Measurements from ENCODE around the gene TMEM121.

Gene TMEM121

DNA sequence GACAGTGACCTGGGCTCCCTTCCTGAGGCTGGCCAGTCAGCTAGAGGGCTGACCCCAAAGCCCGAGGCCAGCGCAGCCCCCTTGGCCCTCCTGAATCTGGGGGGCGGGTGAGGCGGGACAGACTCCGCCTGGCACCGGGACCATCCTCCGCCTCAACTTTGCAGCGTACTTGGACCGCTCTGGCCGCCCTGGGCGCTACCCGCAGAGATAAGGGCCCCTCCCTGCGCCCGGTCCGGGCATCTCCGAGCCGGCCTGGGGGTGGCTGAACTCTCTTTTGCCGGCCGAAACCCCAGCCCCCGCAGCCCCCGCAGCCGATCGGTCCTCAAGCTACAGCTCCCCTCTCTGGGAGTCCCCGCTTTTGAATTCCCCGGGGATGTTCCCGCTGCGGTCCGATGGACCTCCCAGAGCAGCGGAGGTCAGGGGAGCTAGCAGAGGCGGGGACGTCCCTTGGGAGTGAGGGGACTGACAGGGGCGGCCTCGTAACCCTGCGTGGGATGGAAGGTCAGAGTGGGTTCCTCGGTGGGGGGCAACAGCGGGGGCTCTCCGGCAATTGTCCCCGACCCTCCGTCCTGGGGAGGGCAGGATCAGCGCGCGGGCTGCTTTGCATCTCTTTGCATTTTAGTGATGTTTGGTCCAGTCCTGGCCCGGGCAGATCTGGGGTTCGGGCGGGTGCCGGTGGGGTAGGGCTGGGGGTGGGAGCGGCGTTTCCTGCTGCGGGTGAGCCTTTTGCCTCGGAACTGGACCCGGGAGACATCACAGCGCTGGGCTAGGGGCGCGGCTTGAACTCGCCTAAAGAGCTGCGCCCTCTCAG, 40.0 kb upstream of the TMEM121 start, which contains the start of gene CRIP1:
Gene CRIP1, plus strand, starts transcription at position 724 of the 811 bp plus-strand sequence. CDS start 374 bp downstream, outside the sequence.
- H3K4me3 ChIP-seq, result peak within 1 kb of the TSS; percentile 37 to 88 (median 65)
- H3K27ac ChIP-seq, result peak within 1 kb of the TSS; percentile 52 to 99 (median 93)

DNA sequence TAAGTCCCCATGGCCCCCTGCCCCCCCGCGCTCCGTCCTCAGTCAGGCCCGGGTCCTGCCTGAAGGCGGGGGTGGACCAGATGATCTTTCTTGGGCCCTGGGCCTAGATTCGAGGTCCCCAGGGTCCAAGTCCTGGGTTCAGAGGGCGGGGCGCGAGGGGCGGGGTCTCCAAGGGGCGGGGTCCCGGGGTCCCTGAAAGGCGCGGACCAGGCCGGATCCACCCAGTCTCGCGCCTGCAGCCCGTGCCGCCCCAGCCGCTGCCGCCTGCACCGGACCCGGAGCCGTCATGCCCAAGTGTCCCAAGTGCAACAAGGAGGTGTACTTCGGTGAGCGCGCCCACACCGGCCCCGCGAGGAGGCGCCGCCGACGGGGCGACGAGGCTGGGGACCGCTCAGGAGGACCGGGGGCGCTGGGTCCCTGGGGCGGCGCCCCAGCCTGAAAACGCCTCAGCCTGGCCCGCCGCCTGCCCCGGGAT, 39.4 kb upstream of the TMEM121 start:
- H3K4me3 ChIP-seq, result peak overlapping the region; percentile 37 to 88 (median 65)

DNA sequence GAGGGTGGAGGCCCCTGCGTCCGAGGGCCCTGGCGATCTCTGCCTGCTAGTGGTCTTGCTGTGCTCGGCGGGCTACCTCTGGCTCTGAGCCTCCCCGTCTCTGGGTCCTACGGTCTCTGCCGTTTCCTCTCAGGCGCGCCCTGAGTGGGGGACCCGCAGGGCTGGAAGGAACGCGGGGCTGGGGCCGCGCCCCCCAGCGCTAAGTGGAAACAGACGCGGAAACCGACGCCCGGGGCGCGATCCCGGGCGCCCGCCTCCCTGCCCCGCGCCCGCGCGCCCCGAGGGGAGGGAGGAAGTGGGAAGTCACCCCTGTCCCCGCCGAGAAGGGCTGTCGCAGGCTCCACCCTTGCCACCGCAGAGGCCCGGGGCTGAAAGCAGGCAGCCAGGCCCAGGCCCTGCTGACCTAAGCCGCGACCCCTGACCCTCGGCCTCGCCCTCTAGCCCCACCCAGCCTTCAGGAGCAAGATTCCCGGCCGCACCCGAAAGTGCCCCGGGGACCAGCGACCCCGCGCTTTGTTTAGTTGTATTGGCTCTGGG, 38.9 kb upstream of the TMEM121 start:
- peak overlapping the region; percentile 52 to 99 (median 93) for H3K27ac ChIP-seq

More for the DNA sequence above, 39.4 kb upstream of the TMEM121 start:
- H3K27ac ChIP-seq, result peak overlapping the region; percentile 52 to 99 (median 93)

DNA sequence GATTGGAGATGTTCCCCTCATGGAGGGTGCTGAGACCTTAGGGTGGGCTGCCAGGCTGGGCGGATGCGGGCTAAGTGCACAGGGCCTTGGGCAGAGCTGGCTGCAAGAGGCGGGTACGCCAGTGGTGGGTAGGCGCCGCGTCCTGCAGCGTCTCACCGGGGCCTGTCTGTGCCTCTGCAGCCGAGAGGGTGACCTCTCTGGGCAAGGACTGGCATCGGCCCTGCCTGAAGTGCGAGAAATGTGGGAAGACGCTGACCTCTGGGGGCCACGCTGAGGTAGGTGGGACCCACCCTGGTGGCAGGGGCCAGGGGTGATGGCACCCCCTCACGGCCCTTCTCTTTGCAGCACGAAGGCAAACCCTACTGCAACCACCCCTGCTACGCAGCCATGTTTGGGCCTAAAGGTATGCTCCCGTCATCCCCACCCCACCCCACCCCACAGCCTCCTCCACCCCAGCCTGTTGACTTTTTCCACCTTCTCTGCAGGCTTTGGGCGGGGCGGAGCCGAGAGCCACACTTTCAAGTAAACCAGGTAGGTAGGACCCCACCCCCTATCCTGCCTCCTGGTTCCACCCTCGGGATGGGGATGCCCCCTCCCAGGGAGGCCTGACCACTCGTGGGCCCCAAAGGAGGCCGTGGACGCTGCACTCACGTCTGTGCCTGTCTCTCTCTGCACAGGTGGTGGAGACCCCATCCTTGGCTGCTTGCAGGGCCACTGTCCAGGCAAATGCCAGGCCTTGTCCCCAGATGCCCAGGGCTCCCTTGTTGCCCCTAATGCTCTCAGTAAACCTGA, 38.2 kb upstream of the TMEM121 start:
- Histone ChIP-seq H3K27ac (peak overlapping the region; percentile 52 to 99 (median 93)), H3K4me3 (peak overlapping the region; percentile 37 to 88 (median 65))

More for the DNA sequence above, 38.9 kb upstream of the TMEM121 start:
- H3K4me3 ChIP-seq, result peak overlapping the region; percentile 37 to 88 (median 65)

DNA sequence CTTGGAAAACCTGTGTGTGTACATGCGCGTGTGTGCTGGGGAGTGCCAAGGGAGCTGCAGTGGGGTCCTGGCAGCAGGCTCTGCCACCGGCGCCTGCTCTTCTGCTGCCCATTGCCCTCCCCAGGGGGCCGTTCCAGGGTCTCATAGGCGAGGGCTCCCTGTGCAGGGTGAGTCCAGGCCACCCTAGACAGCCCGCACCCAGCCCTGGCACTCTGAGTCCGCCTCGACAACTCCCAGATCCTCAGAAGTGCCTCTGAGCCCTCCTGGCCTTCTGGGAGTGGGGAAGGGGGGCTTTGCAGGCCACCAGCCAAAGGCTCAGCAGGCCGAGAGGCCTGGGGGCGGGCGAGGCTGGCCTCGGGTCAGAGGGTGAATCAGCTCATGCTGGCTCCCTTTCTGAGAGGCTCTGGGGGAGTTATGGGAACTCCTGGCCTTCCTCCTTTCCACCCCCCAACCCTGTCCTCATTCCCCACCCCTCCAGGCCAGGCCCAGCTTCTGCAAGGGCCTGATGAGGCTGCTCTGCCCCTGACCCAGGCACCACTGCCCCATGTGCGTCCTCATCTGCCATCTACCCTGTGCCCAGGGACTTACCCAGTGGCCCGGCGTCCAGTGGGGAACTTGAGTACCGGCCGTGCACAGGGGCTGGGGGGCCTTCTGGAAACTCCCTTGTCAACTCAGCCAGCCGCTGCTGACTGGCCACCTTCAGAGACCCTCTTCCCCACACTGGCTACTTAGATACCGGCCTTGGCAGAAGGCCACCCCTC, 37.4 kb upstream of the TMEM121 start:
- peak overlapping the region; percentile 37 to 88 (median 65) for H3K4me3 ChIP-seq
- H3K27ac ChIP-seq, result peak overlapping the region in 20 of 21 experiments; percentile 52 to 99 (median 94)

DNA sequence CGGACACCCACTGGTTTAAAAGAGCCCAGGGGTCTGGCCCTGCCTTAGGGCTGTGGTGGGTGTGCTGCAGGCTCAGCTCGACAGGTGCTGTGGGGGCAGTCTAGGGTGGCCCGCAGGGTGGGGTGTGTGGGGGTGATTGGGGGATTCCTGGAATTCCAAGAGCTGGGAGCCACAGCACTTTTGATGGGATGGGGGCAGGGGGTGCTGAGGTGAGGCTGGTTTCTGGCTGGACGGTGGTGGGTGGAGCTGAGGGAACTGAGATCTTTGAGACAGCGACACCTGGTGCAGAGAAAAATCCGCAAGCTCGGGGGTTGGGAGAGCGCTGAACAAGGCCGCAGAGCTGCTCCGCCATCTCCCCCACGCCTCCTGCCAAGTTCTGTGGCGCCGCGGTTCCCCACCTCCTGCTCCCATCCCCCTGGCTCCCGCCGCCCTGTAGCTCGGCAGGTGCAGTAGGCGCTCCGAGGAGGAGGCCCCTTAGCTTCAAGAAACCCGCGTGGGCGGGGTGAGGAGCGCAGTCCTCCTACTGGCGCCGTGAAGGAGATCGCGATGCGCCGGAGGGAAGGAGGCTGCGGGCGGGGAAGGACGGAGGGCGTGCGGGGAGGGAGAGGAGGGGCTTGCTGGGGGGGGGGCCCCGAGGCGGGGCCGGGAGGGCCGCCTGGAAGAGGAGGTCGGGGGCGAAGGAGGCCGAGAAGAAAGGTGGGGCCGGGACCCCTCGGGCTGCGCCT, 36.7 kb upstream of the TMEM121 start:
- peak overlapping the region; percentile 77 to 99 (median 93) for H3K27ac ChIP-seq
- peak overlapping the region; percentile 56 to 88 (median 65) for H3K4me3 ChIP-seq

DNA sequence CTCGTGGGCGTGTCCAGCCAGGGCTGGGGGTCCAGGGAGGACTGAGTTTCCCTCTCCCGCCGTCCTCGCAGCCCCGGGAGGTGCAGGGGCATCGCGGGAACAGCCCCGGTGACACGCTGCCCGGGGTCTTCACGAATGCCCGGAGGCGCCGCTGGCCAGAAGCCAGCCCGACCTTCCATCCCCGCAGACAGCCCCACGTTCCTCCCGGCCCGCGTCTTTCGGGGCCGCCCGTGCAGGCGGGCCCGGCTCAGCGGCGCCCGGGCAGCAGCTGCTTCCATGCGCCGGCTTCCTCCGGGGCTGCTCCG, 36.2 kb upstream of the TMEM121 start:
- Histone ChIP-seq H3K4me3 (peak overlapping the region; percentile 56 to 88 (median 65)), H3K27ac (peak overlapping the region; percentile 77 to 99 (median 93))

DNA sequence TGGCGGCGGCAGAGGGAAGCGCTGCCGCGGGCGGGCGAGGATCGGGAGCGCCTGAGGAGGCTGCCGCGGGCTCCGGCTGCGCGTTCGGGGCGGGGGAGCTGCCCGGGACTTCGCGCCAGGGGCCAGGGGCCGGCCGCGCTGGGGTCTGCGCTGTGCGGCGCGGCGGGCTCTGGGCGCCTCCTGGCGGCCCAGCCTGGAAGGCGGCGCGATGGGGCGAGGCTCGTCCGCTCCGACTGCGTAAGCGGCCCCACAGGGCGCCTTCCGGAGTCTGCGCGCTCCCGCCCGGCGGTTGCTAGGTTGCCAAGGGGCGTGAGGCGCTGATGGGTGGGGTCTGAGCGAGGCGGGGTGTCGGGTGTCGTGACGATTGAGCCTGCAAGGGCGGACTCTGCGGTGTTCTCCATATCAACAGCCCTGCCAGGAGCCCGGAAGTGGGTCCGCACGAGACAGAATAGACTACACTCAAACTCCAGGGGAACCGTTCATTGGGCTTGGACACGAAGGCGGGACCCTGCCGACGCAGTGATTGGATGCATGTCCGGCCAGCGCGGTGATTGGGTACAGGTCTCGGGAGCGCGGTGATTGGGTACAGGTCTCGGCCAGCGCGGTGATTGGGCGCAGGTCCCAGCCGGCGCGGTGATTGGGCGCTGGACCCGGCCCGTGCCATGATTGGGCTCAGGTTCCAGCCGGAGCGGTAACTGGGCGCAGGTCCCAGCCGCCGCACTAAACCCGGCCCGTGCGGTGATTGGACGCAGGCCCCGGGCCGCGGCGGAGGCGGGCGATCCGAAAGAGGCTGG, 35.6 kb upstream of the TMEM121 start, which contains the start of gene TEDC1:
Gene TEDC1, plus strand, starts transcription at position 675 of the 794 bp plus-strand sequence. CDS start 130 bp downstream, outside the sequence.
- Histone ChIP-seq H3K27ac (peak within 1 kb of the TSS; percentile 77 to 99 (median 93)), H3K4me3 (peak within 1 kb of the TSS; percentile 56 to 89 (median 76))

DNA sequence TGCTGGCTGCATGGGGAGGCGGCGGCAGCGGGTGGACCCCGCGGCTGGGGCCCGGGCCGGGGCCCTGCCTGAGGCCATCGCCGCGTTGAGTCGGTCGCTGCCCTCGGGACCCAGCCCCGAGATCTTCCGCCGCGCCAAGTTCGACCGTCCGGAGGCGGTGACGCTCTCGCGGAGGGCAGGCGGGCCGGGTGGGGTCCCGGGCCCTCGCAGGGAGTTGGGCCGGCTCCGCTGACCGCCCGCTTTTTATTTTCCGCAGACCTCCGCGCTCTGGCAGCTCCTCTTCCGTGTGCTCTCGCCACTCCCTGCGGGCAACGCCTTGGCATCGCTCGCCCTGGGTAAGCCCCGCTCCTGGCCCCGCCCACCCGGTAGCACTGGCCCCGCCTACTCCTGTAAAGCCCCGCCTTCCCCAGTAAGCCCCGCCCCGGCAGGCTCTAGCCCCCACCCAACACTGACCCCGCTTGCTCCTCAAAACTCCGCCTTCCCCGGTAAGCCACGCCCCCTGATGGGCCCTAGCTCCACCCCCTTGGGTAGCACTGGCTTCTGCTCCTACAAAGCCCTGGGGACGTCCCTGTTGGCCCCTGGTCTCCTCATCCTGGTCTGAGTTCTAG, 34.9 kb upstream of the TMEM121 start:
- H3K4me3 ChIP-seq, result peak overlapping the region; percentile 47 to 89 (median 76)
- H3K27ac ChIP-seq, result peak overlapping the region; percentile 55 to 99 (median 86)

DNA sequence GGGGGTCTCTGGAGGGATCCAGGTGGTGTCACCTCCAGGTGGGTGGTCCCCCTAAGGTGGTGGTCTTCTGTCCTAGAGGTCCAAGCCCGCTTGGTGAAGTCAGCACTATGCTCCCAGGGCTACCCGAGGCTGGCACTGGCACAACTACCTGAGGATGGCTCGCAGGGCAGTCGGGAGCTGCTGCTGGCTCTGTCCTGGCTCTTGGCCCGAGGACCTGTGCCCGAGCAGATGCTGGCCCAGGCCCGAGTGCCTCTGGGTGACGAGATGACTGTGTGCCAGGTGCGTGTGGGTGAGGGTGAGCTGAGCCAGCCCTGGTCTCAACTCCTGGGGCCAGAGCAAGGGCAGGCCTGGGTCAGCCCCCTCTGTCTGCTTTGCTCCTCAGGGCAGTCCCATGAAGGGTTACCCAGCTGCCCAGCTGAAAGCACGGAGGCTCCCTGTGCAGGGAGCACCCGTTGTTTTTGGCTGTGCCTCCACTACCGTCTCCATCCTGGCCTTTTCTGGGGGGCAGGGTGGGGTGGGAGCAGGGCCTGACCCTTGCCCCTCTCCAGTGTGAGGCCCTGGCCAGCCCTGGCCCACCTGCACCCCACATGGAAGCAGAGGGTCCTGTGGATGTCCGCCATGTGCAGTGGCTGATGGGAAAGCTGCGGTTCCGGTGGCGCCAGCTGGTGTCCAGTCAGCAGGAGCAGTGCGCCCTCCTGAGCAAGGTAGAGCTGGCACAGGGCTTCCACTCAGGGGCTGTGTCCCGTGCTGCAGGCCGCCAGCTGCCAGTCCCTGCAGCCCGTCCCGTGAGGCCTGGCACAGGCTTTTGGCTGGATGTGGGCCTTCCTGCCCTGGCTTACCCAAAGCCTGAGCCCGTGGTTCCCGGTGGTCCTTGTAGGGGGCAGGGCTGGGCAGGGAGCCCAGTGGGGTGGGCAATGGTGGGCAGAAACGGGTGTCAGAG, 34.1 kb upstream of the TMEM121 start:
- peak overlapping the region in 3 of 7 experiments; percentile 47 to 76 (median 75) for H3K4me3 ChIP-seq
- peak overlapping the region in 1 of 21 experiments; percentile 91 for H3K27ac ChIP-seq

DNA sequence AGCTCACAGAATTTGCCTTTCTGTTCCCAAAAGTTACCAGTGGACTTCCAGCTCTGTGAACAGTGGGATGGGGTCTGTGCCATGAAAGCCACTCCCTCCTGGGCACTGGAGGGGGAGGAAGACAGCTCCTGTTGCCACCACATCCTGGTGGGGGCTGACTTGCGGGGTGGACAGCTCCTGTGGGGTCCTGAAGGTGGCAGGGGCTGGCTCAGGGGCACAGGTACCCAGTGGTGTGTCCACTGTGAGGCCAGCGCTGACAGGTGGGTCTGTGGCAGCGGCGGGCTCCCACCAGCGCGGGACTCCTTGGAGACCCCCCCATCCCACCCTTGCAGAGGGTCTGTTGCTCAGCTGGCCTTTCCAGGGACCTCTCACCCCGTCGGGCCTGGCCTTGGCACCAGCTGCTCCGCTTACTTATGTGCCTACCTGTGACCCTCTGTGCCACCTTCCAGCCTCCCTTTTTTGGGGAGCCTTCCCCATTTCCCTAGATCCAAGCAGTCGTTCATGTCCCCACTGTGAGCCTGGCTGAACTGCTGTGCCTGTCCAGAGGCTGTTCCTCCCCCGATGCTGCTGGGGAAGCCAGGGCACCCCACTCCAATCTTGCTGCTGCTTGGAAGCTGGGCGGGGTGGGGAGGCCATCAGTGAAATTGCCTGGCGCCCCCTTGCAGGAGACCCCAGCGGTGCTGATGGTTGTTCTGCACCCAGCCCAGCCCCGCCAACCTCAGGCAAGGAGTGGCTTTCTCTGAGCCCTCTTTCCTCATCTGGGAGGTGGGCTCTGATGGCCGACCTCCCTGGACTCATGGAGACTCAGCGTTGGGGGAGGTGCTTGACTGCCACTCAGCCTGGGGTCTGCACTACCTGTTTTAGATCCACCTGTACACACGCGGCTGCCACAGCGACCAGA, 33.2 kb upstream of the TMEM121 start:
- Histone ChIP-seq H3K27ac (no peak overlapping the region), H3K4me3 (no peak overlapping the region)

DNA sequence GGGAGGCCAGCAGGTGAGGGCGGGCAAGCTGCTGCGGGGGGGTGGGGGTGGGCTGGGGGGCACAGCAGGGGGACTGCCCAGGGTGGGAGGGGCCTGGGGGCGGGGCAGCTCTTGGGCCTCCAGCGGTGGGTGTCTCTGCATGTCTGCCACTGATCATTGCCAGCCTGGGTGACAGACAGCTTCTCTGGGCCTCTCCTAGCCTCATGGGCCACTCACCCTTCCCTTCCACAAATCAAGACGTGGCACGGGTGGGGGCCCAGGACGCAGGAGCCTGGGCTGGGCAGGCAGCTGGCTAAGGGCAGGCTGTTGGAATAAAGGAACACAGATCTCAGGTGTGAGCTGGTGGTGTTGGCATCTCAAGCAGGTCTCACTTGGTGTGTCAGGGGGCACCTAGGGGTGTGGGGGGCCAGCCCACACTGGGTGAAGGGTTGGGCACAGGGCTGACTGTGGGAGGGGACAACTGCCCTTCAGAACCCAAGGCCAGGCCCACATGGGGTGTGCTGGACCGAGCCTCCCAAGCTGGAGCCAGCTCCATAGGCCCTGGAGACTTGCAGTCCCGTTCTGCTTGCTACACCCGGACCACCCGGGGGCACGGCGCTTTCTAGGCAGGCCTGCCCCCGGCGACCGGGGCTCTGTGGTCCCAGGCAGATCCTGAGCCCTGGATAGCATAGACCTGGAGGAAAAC, 32.3 kb upstream of the TMEM121 start:
- Histone ChIP-seq H3K4me3 (no peak overlapping the region), H3K27ac (peak overlapping the region in 1 of 21 experiments; percentile 19)

DNA sequence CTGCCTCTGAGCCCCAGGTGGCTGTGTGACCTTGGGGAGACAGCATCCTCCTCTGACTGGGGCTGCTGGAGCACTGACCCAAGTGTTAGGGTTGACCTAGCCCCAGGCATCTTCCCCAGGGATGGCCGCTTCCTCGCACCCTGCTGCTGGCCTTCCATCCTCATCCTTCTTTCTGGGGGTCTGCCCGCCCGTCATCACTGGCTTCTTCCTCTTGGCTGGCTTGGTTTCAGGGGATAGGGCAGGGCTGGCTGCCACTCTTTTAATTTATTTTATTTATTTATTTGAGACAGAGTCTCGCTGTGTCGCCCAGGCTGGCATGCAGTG, 31.8 kb upstream of the TMEM121 start:
- Histone ChIP-seq H3K27ac (no peak overlapping the region), H3K4me3 (no peak overlapping the region)

DNA sequence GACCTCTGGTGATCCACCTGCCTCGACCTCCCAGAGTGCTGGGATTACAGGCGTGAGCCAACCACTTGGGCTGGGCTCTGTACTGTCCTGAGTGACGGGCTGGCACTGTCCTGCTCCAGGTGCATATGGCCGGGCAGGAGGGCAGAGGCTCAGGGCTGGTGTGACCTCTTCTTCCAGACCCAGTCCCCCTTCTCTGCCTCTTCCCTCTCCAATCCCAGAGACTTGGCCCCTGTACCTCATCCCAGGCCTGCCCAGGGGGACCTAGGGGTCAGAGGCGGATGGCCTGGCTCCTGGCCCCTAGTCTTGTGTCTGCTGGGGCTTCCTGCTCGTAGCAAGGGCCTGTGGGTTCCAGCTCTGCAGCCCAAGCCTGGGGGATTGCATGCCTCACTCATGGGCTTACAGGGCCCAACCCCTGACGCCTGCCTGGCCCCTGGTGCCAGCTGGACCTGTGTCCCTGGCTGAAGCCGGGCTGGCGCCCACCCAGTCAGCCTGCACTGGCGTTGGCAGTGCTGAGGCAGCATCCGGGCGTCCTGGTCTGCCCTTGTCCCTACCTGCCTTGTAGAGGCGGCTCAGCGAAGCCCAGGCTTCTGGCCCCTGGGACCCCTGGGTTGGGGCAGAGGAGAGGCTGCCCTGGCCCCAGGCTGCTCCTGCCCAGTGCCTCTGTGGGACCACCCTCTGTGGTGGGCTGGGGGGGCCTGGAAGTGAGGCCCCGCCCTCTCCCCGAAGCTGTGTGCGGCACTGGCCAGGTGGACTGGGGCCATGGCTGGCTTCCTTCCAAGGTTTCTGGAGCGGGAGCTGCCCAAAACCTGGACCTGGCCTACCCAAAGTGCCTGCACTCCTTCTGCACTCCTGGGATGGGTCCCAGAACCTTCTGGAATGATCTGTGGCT, 31.0 kb upstream of the TMEM121 start:
- Histone ChIP-seq H3K27ac (peak overlapping the region in 5 of 21 experiments; percentile 20 to 56 (median 31)), H3K4me3 (no peak overlapping the region)

Measured in skin epidermis (tissue), 12 donors.